GM23248 (cell line): ENCODE data around the gene LRRN2. TPM values are rescaled to one million over a fixed set of nuclear protein-coding genes. Genes with fewer than 3 reads are reported as not detected.

Experiments used
- DNase-seq: peaks from one replicate; pipeline ENCODE4 v3.0.0-alpha.2; 2015
- H2AFZ ChIP-seq: fragments of 200-600 bp; sonication (generic); 2 replicates; pipeline ENCODE4 v1.6.1; 2016; ENCODE audit warnings: antibody characterized with exemption
- H3F3A ChIP-seq: fragments of 200-600 bp; sonication (generic); 2 replicates; pipeline ENCODE4 v1.6.1; 2016; ENCODE audit warnings: mild to moderate bottlenecking, antibody characterized with exemption, mixed run types; ENCODE audit not compliant: insufficient read depth
- H3K27ac ChIP-seq: fragments of 200-600 bp; sonication (generic); 2 replicates; pipeline ENCODE4 v1.5.1; 2016; ENCODE audit warnings: mild to moderate bottlenecking
- H3K27me3 ChIP-seq: fragments of 200-600 bp; sonication (generic); replicated peaks from 2 replicates; pipeline ENCODE4 v1.6.1; 2016; ENCODE audit warnings: mild to moderate bottlenecking; ENCODE audit not compliant: insufficient read depth
- H3K36me3 ChIP-seq: fragments of 200-600 bp; sonication (generic); 2 replicates; pipeline ENCODE4 v1.6.1; 2016; ENCODE audit warnings: low read depth, mild to moderate bottlenecking
- H3K4me1 ChIP-seq: fragments of 200-600 bp; sonication (generic); 2 replicates; pipeline ENCODE4 v1.6.1; 2016; ENCODE audit warnings: mild to moderate bottlenecking; ENCODE audit not compliant: insufficient read depth
- H3K4me2 ChIP-seq: fragments of 200-600 bp; sonication (generic); one replicate; pipeline ENCODE4 v1.6.1; 2016; ENCODE audit warnings: mild to moderate bottlenecking; ENCODE audit not compliant: unreplicated experiment
- H3K4me3 ChIP-seq: fragments of 200-600 bp; sonication (generic); 2 replicates; pipeline ENCODE4 v1.5.1; 2016; ENCODE audit warnings: mild to moderate bottlenecking
- H3K79me2 ChIP-seq: fragments of 200-600 bp; sonication (generic); 2 replicates; pipeline ENCODE4 v1.6.1; 2016; ENCODE audit warnings: mild to moderate bottlenecking; ENCODE audit not compliant: insufficient read depth
- H3K9ac ChIP-seq: fragments of 200-600 bp; sonication (generic); 2 replicates; pipeline ENCODE4 v1.6.1; 2016; ENCODE audit warnings: mild to moderate bottlenecking
- H3K9me2 ChIP-seq: fragments of 200-600 bp; sonication (generic); 2 replicates; pipeline ENCODE4 v1.6.1; 2016; ENCODE audit warnings: mixed run types, mild to moderate bottlenecking, moderate library complexity; ENCODE audit not compliant: insufficient read depth
- H3K9me3 ChIP-seq: fragments of 200-600 bp; sonication (generic); one replicate; pipeline ENCODE4 v1.6.1; 2017; ENCODE audit warnings: low read depth
- H4K20me1 ChIP-seq: fragments of 200-600 bp; sonication (generic); 2 replicates; pipeline ENCODE4 v1.6.0; 2016; ENCODE audit not compliant: insufficient read depth
- EZH2 ChIP-seq: fragments of 200-600 bp; sonication (generic); IDR thresholded peaks from 2 replicates; pipeline ENCODE4 v1.6.1; 2018; ENCODE audit warnings: antibody characterized with exemption, mild to moderate bottlenecking; ENCODE audit not compliant: insufficient read depth, poor library complexity, severe bottlenecking
- EZH2phosphoT487 ChIP-seq: fragments of 200-600 bp; sonication (generic); IDR thresholded peaks from 2 replicates; pipeline ENCODE4 v1.6.1; 2018; ENCODE audit warnings: antibody characterized with exemption, moderate library complexity, mild to moderate bottlenecking, low read depth; ENCODE audit not compliant: insufficient read depth
- WGBS, 2 experiments: methylation state at CpG; one replicate each; pipeline ENCODE4 v1.1.6; 2015 to 2017; ENCODE audit warnings: low lambda C conversion rate in 2 of 2, low coverage in 1 of 2; ENCODE audit errors: missing lambda C conversion rate in 2 of 2; 5-methylcytosine and 5-hydroxymethylcytosine counted together
- in situ Hi-C: fragments of 300-500 bp; cut with MboI; formaldehyde crosslinking; loops from 2 replicates; pipeline ENCODE4 v1.15.0; 2020
- polyA plus RNA-seq: library from polyadenylated mRNA; unstranded; fragments of >200 nt; fragmentation: Nextera tagmentation; extraction: Ambion mirVana; gene quantifications from 2 replicates; pipeline ENCODE4 v1.2.1, GENCODE V29; 2016
- total RNA-seq: library from RNA; depleted of rRNA; stranded (reverse); fragments of >200 nt; shearing (Covaris generic); gene quantifications from 2 replicates; pipeline ENCODE4 v1.2.3, GENCODE V29; 2014

The LRRN2 gene
- total and polyA plus RNA-seq, 2 experiments from 2014 or later, result 0.22 TPM; not detected in 1

- H3K9ac ChIP-seq, result no peak overlapping the region
- no peaks in the 10 kb centered on the region for H3K79me2 ChIP-seq
- DNase-seq, result no peak
- no peaks in the 10 kb centered on the region for H3K9me3 ChIP-seq
- H3K27ac ChIP-seq, result no peak overlapping the region
- peaks cover 79% of the 10 kb centered on the region for H3K27me3 ChIP-seq
- no peak overlapping the region for H2AFZ ChIP-seq
- no peak overlapping the region for H3K4me3 ChIP-seq
- WGBS, 2 experiments, result 77 to 80% methylated on average over 10 of the region's 10 CpGs
- H3K36me3 ChIP-seq, result no peaks in the 10 kb centered on the region
- no peak overlapping the region for H3K4me2 ChIP-seq
- in situ Hi-C loops, result no loop called here
- H3F3A ChIP-seq, result no peaks in the 10 kb centered on the region
- no peaks in the 10 kb centered on the region for H3K9me2 ChIP-seq
- no peaks in the 10 kb centered on the region for H4K20me1 ChIP-seq
- H3K4me1 ChIP-seq, result no peaks in the 10 kb centered on the region
- TF ChIP-seq EZH2 (no peak), EZH2phosphoT487 (no peak)
Measured at GRCh38 chr1:204683284-204684205, 2.0 kb downstream of the LRRN2 start.

GRCh38 chr1:204680461-204680860, 5.1 kb downstream of the LRRN2 start:
- Histone ChIP-seq H2AFZ (no peak overlapping the region), H3K9me3 (no peaks in the 10 kb centered on the region), H3F3A (no peaks in the 10 kb centered on the region), H3K4me3 (no peak overlapping the region), H3K4me1 (no peaks in the 10 kb centered on the region), H3K36me3 (no peaks in the 10 kb centered on the region), H3K9ac (no peak overlapping the region), H3K27me3 (peaks cover 79% of the 10 kb centered on the region), H4K20me1 (no peaks in the 10 kb centered on the region), H3K9me2 (no peaks in the 10 kb centered on the region), H3K27ac (no peak overlapping the region), H3K4me2 (no peak overlapping the region), H3K79me2 (no peaks in the 10 kb centered on the region)
- no peak for DNase-seq
- in situ Hi-C loops, result no loop called here
- no peak for TF ChIP-seq EZH2
- no peak for TF ChIP-seq EZH2phosphoT487
- WGBS, 2 experiments, result 50 to 53% methylated on average over 7 of the region's 7 CpGs

- in situ Hi-C loops, result no loop called here
- no peaks in the 10 kb centered on the region for H3K9me2 ChIP-seq
- no peak overlapping the region for H3K9ac ChIP-seq
- no peaks in the 10 kb centered on the region for H3K9me3 ChIP-seq
- H2AFZ ChIP-seq, result no peak overlapping the region
- peaks cover 82% of the 10 kb centered on the region for H3K27me3 ChIP-seq
- no peak for TF ChIP-seq EZH2phosphoT487
- TF ChIP-seq EZH2, result no peak
- 32 to 37% methylated on average over 3 of the region's 3 CpGs for WGBS, 2 experiments
- H3K4me2 ChIP-seq, result no peak overlapping the region
- H3K4me1 ChIP-seq, result no peaks in the 10 kb centered on the region
- no peaks in the 10 kb centered on the region for H3K79me2 ChIP-seq
- no peak overlapping the region for H3K4me3 ChIP-seq
- H4K20me1 ChIP-seq, result no peaks in the 10 kb centered on the region
- H3K36me3 ChIP-seq, result no peaks in the 10 kb centered on the region
- DNase-seq, result no peak
- H3F3A ChIP-seq, result no peaks in the 10 kb centered on the region
- no peak overlapping the region for H3K27ac ChIP-seq
Measured at GRCh38 chr1:204680051-204680450, 5.5 kb downstream of the LRRN2 start.

GRCh38 chr1:204678721-204679475, 6.6 kb downstream of the LRRN2 start:
- 38 to 45% methylated on average over 7 of the region's 7 CpGs for WGBS, 2 experiments
- H3F3A ChIP-seq, result no peaks in the 10 kb centered on the region
- H3K27me3 ChIP-seq, result peaks cover 75% of the 10 kb centered on the region
- H3K9me2 ChIP-seq, result no peaks in the 10 kb centered on the region
- no peak overlapping the region for H3K4me2 ChIP-seq
- no peaks in the 10 kb centered on the region for H3K36me3 ChIP-seq
- H3K79me2 ChIP-seq, result no peaks in the 10 kb centered on the region
- no peak overlapping the region for H3K4me3 ChIP-seq
- DNase-seq, result no peak
- H2AFZ ChIP-seq, result no peak overlapping the region
- no peaks in the 10 kb centered on the region for H3K4me1 ChIP-seq
- no peaks in the 10 kb centered on the region for H3K9me3 ChIP-seq
- no peak overlapping the region for H3K9ac ChIP-seq
- H4K20me1 ChIP-seq, result no peaks in the 10 kb centered on the region
- TF ChIP-seq EZH2, result no peak
- TF ChIP-seq EZH2phosphoT487, result no peak
- in situ Hi-C loops, result no loop called here
- H3K27ac ChIP-seq, result no peak overlapping the region
